BLaER1 treated with 17β-estradiol and CSF1 and Interleukin-3, amounts not matched to agents 10 nM and 100 nM (cell line): Measurements from ENCODE around the gene RAF1.
"Not testable (repeated sequence)": the region's sequence is repeated elsewhere in the genome, so short reads cannot be mapped to it uniquely, and the experiment has no call there.

Experiments
- H3K27ac ChIP-seq, 11 experiments: shearing (Covaris generic); formaldehyde crosslinking; 2 replicates each; pipeline ENCODE4 v1.8.1; 2022
- H3K27me3 ChIP-seq, 11 experiments: shearing (Covaris generic); formaldehyde crosslinking; 2 replicates each; pipeline ENCODE4 v1.8.1; 2022
- H3K36me3 ChIP-seq, 11 experiments: shearing (Covaris generic); formaldehyde crosslinking; 2 replicates each; pipeline ENCODE4 v1.8.1; 2022
- H3K4me1 ChIP-seq, 10 experiments: shearing (Covaris generic); formaldehyde crosslinking; 2 replicates each; pipeline ENCODE4 v1.8.1; 2022
- H3K4me2 ChIP-seq, 11 experiments: shearing (Covaris generic); formaldehyde crosslinking; 2 replicates each; pipeline ENCODE4 v1.8.1; 2022
- H3K4me3 ChIP-seq, 10 experiments: shearing (Covaris generic); formaldehyde crosslinking; 2 replicates each; pipeline ENCODE4 v1.8.1; 2022
- H3K9ac ChIP-seq, 11 experiments: shearing (Covaris generic); formaldehyde crosslinking; 2 replicates each; pipeline ENCODE4 v1.8.1; 2022
- H3K9me3 ChIP-seq, 11 experiments: shearing (Covaris generic); formaldehyde crosslinking; replicated peaks in 1 of 11; 2 replicates each; pipeline ENCODE4 v1.8.1; 2022
- H4K20me1 ChIP-seq, 11 experiments: shearing (Covaris generic); formaldehyde crosslinking; 2 replicates each; pipeline ENCODE4 v1.8.1; 2022
- Cebpa-rat ChIP-seq, 11 experiments: shearing (Covaris generic); IDR thresholded peaks; 2 replicates each; pipeline ENCODE4 v1.8.1; 2022

Gene RAF1

DNA sequence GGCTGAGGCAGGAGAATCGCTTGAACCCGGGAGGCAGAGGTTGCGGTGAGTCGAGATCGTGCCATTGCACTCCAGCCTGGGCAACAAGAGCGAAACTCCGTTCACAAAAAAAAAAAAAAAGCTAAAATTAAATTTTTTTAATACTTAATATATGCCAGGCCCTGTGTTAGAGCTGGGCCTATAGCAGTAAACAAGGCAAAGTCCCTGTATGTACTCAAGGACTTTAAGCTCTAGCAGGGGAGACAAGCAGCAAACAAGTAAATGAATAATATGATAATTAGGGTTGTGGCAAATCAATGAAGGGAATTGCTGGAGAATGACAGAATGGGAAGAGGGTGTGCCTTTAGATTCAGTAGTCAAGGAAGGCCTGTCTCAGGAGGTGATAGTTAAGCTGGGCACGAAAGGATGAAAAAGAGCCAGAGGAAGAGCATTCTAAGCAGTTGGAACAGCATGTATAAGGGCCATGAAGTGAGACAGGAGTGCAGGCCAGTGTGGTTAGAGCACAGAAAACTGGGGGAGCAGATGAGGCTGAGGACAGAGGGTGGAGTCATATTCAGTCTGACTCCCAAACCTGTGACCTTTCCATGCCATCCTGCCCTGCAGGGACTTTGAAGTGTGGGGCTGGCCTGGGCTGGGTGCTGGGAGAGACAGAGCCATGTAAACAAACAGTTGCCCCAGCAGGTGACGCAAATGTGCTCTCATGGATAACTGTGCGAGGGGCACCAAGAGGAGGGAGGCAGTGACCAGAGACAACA, 6.6 kb upstream of the RAF1 start:
- Histone ChIP-seq H3K9me3 (peaks cover 0 to 13% (median 8%) of the 10 kb centered on the region in 11 experiments; a peak in 19 of 22 replicates), H3K27ac (no peak overlapping the region), H3K4me3 (no peak overlapping the region), H3K36me3 (no peaks in the 10 kb centered on the region; a peak in 1 of 22 replicates), H3K4me2 (no peak overlapping the region), H4K20me1 (no peaks in the 10 kb centered on the region), H3K4me1 (peaks cover 0 to 5% (median 2%) of the 10 kb centered on the region in 10 experiments; a peak in 8 of 20 replicates), H3K27me3 (no peaks in the 10 kb centered on the region), H3K9ac (no peak overlapping the region)
- no peak for TF ChIP-seq Cebpa-rat (IDR thresholded peaks at IDR 0.05)

DNA sequence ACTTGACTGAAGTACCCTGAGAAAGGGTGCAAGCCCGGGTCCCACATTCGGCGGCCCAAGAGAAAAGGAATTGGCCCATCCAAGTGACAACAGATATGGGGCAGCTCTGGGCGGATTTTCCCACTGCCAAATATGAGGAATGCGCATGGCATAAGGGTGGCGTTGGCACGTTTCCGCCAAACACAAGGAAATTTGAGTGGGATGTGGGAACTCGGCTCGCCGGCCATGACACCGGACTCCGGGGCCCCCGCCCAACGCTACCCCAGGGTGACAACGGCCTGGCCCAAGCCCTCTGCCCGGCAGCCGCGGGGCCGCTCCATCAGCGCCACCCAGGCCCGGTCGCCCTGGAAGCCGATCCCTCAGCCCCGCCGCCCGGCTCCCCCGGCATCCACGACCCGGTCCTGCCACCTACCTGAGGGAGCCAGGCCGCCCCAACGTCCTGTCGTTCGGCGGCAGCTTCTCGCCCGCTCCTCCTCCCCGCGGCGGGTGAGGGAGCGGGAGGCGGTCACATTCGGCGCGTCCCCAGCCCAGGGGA, 449 bp downstream of the RAF1 start:
- peak overlapping the region; percentile 82 to 99 (median 94) for H3K4me2 ChIP-seq
- H3K27me3 ChIP-seq: no peaks in the 10 kb centered on the region
- H4K20me1 ChIP-seq: peaks cover 26 to 51% (median 43%) of the 10 kb centered on the region in 11 experiments; a peak in 21 of 22 replicates
- H3K36me3 ChIP-seq: 0 out of 22 replicates have a peak, but pooled peaks cover 0 to 8% (median 0%) of the 10 kb centered on the region in 11 experiments
- H3K4me3 ChIP-seq: peak overlapping the region; percentile 85 to 100 (median 92)
- no peak for TF ChIP-seq Cebpa-rat (IDR thresholded peaks at IDR 0.05)
- H3K4me1 ChIP-seq: peaks cover 21 to 45% (median 36%) of the 10 kb centered on the region in 10 experiments
- peak overlapping the region; percentile 97 to 100 (median 98) for H3K9ac ChIP-seq
- H3K27ac ChIP-seq: peak overlapping the region; percentile 96 to 100 (median 99)
- no peaks in the 10 kb centered on the region for H3K9me3 ChIP-seq

DNA sequence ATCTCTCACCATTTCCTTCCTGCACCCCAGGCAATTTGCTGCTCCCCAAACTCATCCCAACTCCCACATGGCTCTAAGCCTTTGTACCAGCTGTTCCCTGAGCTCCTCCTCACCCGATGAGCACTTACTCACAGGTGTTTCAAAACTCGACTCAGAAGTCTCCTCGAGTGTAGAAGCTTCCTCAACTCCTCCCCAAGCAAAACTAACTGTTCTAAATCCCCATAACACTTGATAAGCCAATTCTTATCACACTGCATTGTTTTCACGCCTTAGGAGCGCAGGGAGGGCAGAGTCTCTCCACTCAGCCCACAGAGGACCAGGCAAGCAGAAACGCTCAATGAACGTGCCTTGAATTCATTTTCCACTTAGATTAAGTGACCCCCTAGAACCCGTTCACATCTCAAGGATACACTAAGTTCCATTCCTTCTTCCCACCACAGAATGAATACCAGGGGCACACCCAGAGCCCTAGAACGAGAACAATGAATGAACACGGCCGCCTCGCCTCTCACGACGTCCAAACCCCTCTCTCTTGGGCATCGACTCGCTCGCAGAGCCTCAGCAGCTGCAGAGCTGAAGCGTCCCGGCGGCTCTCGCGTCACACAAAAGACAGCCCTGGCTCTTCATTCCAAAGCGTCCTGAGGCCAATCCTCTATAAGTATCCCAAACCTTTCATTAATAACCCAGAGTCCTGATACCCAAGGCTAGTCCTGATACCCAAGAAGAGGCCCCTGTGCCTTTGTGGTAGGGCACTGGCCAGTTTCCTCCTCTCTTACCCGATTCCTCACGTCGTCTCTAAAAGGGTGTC, 1.1 kb downstream of the RAF1 start:
- TF ChIP-seq Cebpa-rat (IDR thresholded peaks at IDR 0.05): no peak
- H3K9me3 ChIP-seq: no peaks in the 10 kb centered on the region
- peak overlapping the region; percentile 96 to 100 (median 99) for H3K27ac ChIP-seq
- peaks cover 21 to 50% (median 40%) of the 10 kb centered on the region in 10 experiments for H3K4me1 ChIP-seq
- 0 out of 22 replicates have a peak, but pooled peaks cover 0 to 8% (median 0%) of the 10 kb centered on the region in 11 experiments for H3K36me3 ChIP-seq
- H4K20me1 ChIP-seq: peaks cover 33 to 58% (median 49%) of the 10 kb centered on the region in 11 experiments; a peak in 21 of 22 replicates
- peak overlapping the region; percentile 97 to 100 (median 98) for H3K9ac ChIP-seq
- peak overlapping the region; percentile 85 to 100 (median 92) for H3K4me3 ChIP-seq
- no peaks in the 10 kb centered on the region for H3K27me3 ChIP-seq
- H3K4me2 ChIP-seq: peak overlapping the region; percentile 82 to 99 (median 94)

DNA sequence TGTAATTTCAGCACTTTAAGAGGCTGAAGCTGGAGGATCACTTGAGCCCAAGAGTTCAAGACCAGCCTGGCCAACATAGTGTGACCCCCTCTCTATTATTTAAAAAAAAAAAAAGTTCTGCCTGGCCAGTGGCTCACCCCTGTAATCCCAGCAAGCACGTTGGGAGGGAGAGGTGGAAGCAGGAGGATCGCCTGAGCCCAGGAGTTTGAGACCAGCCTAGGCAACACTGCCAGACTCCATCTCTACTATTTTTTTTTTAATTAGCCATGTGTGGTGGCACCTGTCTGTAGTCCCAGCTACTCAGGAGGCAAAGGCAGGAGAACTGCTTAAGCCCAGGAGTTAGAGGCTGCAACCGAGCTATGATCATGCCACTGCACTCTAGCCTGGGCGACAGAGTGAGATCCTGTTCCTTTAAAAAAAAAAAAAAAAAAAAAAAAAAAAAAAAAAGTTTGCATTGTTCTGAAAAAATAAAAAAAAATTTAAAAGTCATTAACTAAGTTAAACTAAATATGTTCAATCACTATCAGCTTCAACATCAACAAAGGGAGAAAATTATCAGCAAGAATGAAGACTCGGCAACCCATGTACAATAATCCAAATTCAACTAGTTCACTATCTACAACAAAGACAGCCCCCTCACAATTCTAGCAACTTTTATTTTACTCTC, 1.9 kb downstream of the RAF1 start:
- Histone ChIP-seq H4K20me1 (peaks cover 40 to 65% (median 57%) of the 10 kb centered on the region in 11 experiments; a peak in 21 of 22 replicates), H3K4me2 (peak overlapping the region; percentile 82 to 99 (median 94)), H3K36me3 (peaks cover 0 to 15% (median 5%) of the 10 kb centered on the region in 11 experiments; a peak in 10 of 22 replicates), H3K27ac (peak overlapping the region; percentile 96 to 100 (median 99)), H3K27me3 (no peaks in the 10 kb centered on the region), H3K4me1 (peaks cover 21 to 58% (median 42%) of the 10 kb centered on the region in 10 experiments), H3K9ac (peak overlapping the region; percentile 97 to 100 (median 98)), H3K4me3 (peak overlapping the region; percentile 85 to 100 (median 92)), H3K9me3 (peaks cover 0 to 1% (median 0%) of the 10 kb centered on the region in 11 experiments; a peak in 1 of 22 replicates)
- TF ChIP-seq Cebpa-rat (IDR thresholded peaks at IDR 0.05): no peak

DNA sequence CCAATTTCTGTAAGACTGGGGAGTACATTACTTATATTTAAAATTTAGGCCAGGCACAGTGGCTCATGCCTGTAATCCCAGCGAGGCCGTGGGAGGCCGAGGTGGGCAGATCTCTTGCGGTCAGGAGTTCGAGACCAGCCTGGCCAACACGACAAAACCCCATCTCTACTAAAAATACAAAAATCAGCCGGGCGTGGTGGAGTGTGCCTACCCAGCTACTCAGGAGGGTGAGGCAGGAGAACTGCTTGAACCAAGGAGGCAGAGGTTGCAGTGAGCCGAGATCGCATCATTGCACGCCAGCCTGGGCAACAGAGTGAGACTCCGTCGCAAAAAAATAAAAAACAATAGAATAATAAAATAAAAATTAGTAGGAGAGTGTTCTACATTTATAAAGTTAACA, 2.5 kb downstream of the RAF1 start:
- H3K4me3 ChIP-seq: peak overlapping the region; percentile 85 to 100 (median 92); a peak in 19 of 20 replicates
- not testable (repeated sequence) for H3K27me3 ChIP-seq, H3K9me3 ChIP-seq
- H4K20me1 ChIP-seq: peaks cover 46 to 72% (median 64%) of the 10 kb centered on the region in 11 experiments
- peaks cover 21 to 64% (median 42%) of the 10 kb centered on the region in 10 experiments for H3K4me1 ChIP-seq
- H3K36me3 ChIP-seq: peaks cover 0 to 21% (median 11%) of the 10 kb centered on the region in 11 experiments; a peak in 14 of 22 replicates
- peak overlapping the region; percentile 82 to 99 (median 94) for H3K4me2 ChIP-seq
- peak overlapping the region; percentile 97 to 100 (median 98); a peak in 21 of 22 replicates for H3K9ac ChIP-seq
- peak overlapping the region; percentile 96 to 100 (median 99); a peak in 20 of 22 replicates for H3K27ac ChIP-seq

DNA sequence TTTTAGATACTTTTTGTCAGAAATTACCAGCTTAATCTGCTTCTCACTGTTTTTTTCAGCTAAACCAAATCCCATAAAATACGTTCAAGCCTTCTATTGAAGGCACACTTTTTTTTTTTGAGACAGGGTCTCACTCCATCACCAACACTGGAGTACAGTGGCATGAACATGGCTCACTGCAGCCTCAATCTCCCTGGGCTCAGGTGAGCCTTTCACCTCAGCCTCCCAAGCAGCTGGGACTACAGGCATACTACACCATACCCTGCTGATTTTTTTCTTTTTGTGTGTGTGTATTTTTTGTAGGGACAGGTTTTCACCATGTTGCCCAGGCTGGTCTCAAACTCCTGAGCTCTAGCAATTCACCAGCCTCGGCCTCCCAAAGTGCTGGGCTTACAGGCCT, 3.7 kb downstream of the RAF1 start:
- H3K4me3 ChIP-seq: peak overlapping the region in 1 of 10 experiments; percentile 8; a peak in 2 of 20 replicates
- peak overlapping the region; percentile 59 to 99 (median 93); a peak in 21 of 22 replicates for H3K4me2 ChIP-seq
- no peak for TF ChIP-seq Cebpa-rat (IDR thresholded peaks at IDR 0.05)
- H3K27me3 ChIP-seq: no peaks in the 10 kb centered on the region
- peaks cover 21 to 76% (median 42%) of the 10 kb centered on the region in 10 experiments for H3K4me1 ChIP-seq
- H3K27ac ChIP-seq: peak overlapping the region in 10 of 11 experiments; percentile 4 to 100 (median 43); a peak in 12 of 22 replicates
- H3K36me3 ChIP-seq: peaks cover 0 to 33% (median 23%) of the 10 kb centered on the region in 11 experiments; a peak in 18 of 22 replicates
- H3K9ac ChIP-seq: peak overlapping the region in 8 of 11 experiments; percentile 3 to 100 (median 44); a peak in 9 of 22 replicates
- peaks cover 0 to 20% (median 13%) of the 10 kb centered on the region in 11 experiments; a peak in 17 of 22 replicates for H3K9me3 ChIP-seq
- peaks cover 53 to 84% (median 75%) of the 10 kb centered on the region in 11 experiments for H4K20me1 ChIP-seq

DNA sequence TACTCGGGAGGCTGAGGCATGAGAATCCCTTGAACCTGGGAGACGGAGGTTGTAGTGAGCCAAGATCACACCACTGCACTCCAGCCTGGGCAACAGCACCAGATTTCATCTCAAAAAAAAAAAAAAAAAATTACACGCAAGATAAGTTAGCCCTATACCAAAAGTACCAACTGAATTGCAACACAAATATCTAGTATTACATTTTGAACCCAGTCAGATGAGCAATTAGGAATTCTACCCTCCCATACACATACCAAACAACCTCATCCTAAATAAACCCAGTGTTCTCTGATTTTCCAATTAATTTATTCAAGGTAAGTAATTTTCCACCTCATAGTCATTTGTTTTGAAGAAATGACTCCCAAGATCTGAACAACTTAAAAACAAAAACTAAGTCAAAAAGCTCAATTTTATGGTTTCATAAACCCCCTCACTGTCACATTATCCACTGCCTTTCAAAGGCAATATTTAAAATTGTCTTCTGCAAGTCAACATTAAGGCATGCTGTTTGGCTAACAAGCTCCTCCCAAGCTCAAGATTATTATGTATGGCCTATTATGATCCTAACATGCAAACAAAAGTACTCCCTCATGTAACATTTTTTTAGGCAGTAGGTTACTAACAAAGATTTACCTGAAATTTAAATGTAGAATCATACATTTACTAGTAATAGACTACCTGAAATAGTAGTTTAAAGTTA, 4.5 kb downstream of the RAF1 start:
- H4K20me1 ChIP-seq: peaks cover 57 to 91% (median 83%) of the 10 kb centered on the region in 11 experiments
- H3K9me3 ChIP-seq: peaks cover 0 to 27% (median 18%) of the 10 kb centered on the region in 11 experiments; a peak in 17 of 22 replicates
- no peaks in the 10 kb centered on the region for H3K27me3 ChIP-seq
- peaks cover 0 to 39% (median 28%) of the 10 kb centered on the region in 11 experiments; a peak in 18 of 22 replicates for H3K36me3 ChIP-seq
- no peak overlapping the region for H3K4me3 ChIP-seq
- peaks cover 21 to 72% (median 42%) of the 10 kb centered on the region in 10 experiments for H3K4me1 ChIP-seq
- H3K27ac ChIP-seq: peak overlapping the region in 5 of 11 experiments; percentile 9 to 59 (median 50); a peak in 8 of 22 replicates
- H3K9ac ChIP-seq: no peak overlapping the region
- no peak for TF ChIP-seq Cebpa-rat (IDR thresholded peaks at IDR 0.05)
- peak overlapping the region in 9 of 11 experiments; percentile 6 to 99 (median 91); a peak in 16 of 22 replicates for H3K4me2 ChIP-seq
